ENCODE results near the gene MACROD1.
A peak's percentile ranks its signal among the peaks of the same experiment; 100 is the strongest.

The MACROD1 gene

DNA sequence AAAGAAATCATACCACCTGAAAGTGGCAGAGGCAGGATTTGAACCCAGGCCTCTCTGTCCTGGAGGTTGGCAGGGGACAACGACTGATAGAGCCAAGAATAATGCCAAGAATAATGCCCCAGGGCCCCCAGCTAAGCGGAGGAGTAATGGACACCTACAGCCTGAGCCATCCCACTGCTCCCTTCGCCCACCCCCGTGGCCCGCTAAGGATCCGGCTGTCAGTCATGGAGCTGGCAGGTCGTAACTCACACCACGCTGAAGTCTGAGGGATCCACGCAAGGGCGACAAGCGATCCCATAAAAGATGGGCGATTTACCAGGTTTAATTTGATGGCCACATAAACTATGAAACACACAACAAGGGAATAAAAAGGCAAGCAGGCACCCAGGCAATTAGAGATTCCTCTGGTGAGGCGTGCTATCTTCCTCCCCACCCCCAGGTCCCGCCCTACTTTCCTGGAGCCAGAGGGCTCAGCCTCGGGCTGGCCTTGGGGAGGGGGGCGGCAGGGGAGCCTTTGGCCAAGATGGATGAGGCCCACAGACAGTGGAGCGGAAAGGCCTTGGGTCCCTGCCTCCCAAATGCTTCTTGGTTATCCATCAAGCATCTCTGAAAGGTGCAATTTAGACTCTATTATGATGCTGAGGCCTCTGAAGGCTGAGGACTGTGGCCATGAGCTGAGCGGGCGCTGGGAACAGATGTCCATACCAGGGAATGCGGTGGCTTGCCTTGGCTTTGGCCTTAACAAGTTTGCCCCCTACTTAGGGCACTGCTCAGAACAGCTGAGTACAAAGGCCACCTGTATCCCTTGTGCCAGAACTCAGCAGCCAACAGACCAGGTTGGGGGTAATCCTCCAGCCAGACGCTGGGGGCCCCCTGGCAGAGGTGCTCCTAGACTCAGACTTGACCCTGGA, 55.2 kb downstream of the MACROD1 start:
- DNase-seq: no peak

DNA sequence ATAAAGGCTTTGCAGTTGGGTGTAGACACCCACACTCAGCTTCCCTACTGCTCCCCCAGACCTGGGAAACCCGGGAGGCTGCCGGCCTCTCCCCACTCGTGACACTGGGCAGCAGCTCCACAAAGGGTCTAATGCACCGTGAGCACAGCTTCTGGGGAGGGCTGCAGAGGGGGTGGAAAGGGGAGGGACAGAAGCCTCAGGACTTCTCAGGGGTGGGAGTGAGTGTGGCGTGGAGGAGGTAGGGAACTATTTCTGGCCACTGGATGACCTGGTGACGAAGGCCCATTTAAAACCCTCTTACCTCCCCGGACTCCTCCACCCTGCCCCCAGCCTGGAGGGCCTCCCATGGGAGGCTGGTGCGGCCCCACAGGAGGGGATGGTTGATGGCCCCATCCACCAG, 56.6 kb downstream of the MACROD1 start:
- no peak for DNase-seq

DNA sequence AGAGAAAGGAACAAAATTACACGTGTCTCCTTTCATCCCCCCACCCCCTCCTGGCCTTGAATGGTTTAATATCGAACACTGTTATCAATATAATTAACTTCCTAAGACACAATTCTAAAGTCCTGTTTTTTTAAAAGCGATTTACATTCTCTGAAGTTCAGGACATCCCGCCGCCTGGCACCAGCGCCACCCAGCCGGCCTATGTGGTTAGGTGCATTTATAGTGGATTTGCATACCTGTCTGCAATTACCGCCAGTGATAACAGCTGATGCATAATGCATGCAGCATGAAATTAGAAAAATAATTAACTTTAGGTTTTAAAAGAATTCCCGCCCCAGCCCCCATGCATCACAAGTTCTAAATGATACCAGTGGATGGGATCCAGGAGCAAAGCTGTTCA, 58.6 kb downstream of the MACROD1 start:
- DNase-seq: no peak

DNA sequence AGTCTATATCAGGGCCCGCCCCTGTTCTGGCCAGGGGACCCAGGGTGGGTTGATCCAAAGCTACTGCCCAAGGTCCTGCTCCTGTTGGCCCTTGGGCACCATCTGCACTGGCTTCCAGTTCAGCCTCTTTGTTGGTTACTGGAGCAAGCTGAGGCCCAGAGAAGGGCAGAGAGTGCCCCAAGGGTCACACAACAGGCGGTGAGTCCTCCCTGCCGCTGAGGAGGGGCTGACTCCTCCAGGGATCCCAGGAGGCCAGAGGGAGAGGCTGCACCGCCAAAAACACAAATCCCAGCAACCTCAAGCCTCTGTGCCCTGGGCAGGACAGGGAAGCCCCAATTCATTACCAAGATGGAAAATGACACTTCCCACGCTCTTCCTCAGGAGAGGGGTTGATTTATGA, 61.3 kb downstream of the MACROD1 start:
- DNase-seq: no peak

DNA sequence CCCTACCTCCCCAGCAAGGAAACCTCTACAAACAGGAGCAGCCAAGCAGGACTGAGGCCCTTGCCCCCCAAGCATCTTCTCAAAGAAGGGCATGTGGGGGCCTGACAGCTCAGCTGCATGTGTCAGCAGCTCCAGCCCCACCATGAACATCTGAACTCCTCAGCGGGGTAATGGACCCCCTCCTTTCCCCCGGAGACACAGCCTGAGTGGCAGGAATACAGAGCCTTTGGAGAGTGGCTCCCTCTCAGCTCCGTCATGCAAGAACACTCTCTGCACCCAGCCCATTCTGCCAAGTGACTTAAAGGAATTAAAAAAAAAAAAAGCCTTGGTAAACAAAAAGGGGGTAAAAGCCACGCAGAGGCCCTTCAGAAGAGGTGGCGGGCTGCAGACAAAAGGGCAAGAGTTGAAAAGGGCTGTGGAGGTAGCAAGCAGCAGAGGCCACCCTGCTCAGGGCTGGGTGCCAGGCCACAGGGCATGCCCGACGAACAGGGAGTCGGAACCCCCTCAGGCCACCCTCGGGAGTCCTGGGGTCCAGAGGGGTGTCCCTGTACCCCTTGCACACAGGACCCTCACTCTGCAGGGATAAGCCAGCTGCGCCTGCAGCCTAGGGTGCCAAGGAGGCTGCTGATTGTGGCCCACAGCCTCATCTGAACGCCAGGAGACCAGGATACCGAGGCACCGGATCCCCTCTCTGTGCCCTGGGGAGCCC, 62.5 kb downstream of the MACROD1 start:
- peak; percentile 96 for DNase-seq

- DNase-seq: peak; percentile 80
Observed at GRCh38 chr11:64102005-64102738, 63.7 kb downstream of the MACROD1 start.

GRCh38 chr11:64101461-64101860, 64.5 kb downstream of the MACROD1 start:
- peak; percentile 49 for DNase-seq

GRCh38 chr11:64100782-64101353, 65.0 kb downstream of the MACROD1 start:
- peak; percentile 49 for DNase-seq

- peak; percentile 75 for DNase-seq
Observed at GRCh38 chr11:64100360-64100759, 65.6 kb downstream of the MACROD1 start.

DNA sequence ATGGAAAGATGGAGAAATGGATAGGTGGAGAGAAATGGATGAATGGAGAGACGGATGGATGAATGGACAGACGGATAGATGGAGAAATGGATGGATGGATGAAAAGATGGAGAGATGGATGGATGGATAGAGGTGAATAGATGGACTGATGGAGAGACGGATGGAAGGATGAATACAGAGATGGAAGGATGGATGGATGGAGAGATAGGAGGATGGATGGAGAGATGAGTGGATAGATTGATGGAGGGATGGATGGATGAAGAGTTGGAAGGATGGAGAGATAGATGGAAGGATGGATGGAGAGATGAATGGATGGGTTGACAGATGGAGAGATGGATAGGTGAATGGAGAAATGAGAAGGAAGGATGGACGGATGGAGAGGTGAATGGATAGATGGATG, 66.5 kb downstream of the MACROD1 start:
- DNase-seq: no peak

GRCh38 chr11:64098318-64098831, 67.5 kb downstream of the MACROD1 start:
- DNase-seq: peak; percentile 18

GRCh38 chr11:64097468-64098317, 68.2 kb downstream of the MACROD1 start:
- DNase-seq: peak; percentile 51

DNA sequence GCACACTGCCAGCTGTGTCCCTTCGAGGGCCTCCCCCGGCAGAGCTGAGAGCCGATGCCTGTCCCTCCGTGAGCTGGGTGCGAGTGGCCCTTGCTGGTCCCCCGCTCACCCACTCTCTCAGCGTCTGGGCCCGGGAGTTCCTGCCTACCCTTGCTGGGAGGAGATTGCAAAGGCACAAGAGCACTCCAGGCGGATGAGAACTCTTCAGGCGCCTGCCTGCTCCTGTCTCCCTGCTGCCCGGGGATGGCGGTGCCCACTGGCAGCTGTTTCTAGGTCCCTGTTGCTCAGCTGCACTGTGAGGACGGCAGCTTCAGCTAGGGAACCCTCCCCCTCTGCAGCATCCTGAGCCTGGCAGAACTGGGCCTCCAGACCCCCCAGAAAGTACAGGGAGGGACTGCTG, 69.1 kb downstream of the MACROD1 start:
- peak; percentile 87 for DNase-seq

- peak; percentile 87 for DNase-seq
Observed at GRCh38 chr11:64095949-64096348, 70.0 kb downstream of the MACROD1 start.

GRCh38 chr11:64095273-64095817, 70.6 kb downstream of the MACROD1 start:
- DNase-seq: peak; percentile 80

DNA sequence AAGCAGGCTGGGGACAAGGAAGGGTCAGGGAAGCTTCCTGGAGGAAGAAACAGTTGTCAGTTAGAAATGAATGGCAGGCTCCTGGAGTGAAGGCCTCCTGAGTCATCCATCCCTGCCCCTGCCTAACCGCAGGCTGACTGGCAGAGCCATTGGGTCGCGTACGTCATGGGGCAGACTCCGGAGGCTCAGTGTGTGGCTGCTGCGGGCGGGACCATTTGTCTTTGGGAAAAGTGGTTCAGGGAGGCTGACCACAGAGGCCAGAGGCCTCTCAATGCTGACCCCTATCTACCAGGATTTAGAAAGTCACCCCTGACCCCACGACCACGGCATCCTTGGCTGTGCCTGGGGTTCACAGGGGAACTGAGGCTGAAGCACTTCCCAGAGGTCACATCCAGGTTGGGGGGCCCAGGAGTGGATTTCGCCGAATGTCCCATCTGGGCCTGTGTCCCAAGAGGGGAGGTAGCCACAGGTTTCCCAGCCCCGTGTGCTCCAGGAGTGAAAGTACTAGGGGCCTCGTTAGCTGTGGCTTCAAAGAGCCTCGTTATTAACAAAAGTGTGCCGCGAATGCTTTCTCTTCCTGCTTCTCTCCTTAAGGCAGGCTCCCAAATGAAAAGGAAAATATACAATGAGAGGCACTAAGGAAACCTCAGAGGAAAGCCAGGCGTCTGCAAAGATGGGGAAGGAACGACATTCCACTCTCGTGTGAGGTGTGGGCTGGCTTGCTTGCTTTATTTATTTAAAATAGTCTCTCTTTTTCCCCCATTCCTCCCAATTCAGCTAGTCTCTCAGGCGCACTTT, 71.3 kb downstream of the MACROD1 start:
- peak; percentile 74 for DNase-seq

- peak; percentile 89 for DNase-seq
Observed at GRCh38 chr11:64093233-64094039, 72.5 kb downstream of the MACROD1 start.

DNA sequence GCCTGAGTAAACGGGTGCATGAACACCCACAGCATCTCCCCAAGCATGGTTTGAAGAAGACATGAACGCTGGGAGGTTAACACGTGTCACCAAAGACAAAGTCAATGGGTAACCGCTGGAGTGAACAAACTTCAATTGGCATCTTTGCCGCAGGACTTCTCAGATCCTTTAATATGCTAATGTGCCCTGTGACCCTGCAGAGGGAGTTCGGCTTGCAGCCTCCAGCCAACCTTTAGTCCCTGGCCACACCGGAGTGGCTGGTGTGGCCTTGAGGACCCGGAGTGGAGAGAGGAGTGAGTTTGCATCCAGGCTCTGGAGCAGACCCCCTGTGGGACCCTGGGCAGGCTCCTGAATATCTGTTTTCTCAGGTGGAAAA, 73.2 kb downstream of the MACROD1 start:
- no peak for DNase-seq

GRCh38 chr11:64092111-64092760, 73.7 kb downstream of the MACROD1 start:
- DNase-seq: no peak
